Glutamatergic neuron (in vitro differentiated cells): ENCODE results near the gene DNAL1. TPM values are rescaled to one million over a fixed set of nuclear protein-coding genes. Genes with fewer than 3 reads are reported as not detected.

ENCODE experiments used
- DNase-seq: peaks from one replicate; pipeline ENCODE4 v3.0.0; 2022
- H3K27ac Mint-ChIP-seq: one replicate; pipeline ENCODE4 v1.8.0; 2020; ENCODE audit warnings: mild to moderate bottlenecking, mixed read lengths, inconsistent platforms; ENCODE audit not compliant: unreplicated experiment
- H3K27me3 Mint-ChIP-seq: one replicate; pipeline ENCODE4 v1.8.0; 2020; ENCODE audit warnings: mild to moderate bottlenecking, moderate library complexity, mixed read lengths, inconsistent platforms; ENCODE audit not compliant: unreplicated experiment
- H3K36me3 Mint-ChIP-seq: one replicate; pipeline ENCODE4 v1.8.0; 2020; ENCODE audit warnings: mild to moderate bottlenecking, mixed read lengths, inconsistent platforms; ENCODE audit not compliant: unreplicated experiment
- H3K4me1 Mint-ChIP-seq: one replicate; pipeline ENCODE4 v1.8.0; 2020; ENCODE audit warnings: mild to moderate bottlenecking, low read depth, mixed read lengths, inconsistent platforms; ENCODE audit not compliant: unreplicated experiment
- H3K4me3 Mint-ChIP-seq: one replicate; pipeline ENCODE4 v1.8.0; 2020; ENCODE audit warnings: mild to moderate bottlenecking, mixed read lengths, inconsistent platforms; ENCODE audit not compliant: unreplicated experiment
- H3K9me3 Mint-ChIP-seq: one replicate; pipeline ENCODE4 v1.8.0; 2020; ENCODE audit warnings: mild to moderate bottlenecking, moderate library complexity, mixed read lengths, inconsistent platforms; ENCODE audit not compliant: unreplicated experiment
- total RNA-seq: library from RNA; stranded (reverse); fragmentation: NEBNext Ultra II Directional; extraction: Animal tissue kit (Norgen Biotek cat#: 25700); gene quantifications from one replicate; pipeline ENCODE4 v1.2.1, GENCODE V29; 2021; ENCODE audit not compliant: unreplicated experiment
- TF ChIP-seq, protein P1 (sequence below): fragments of 200-600 bp; sonication (generic); IDR thresholded peaks from one replicate; pipeline ENCODE4 v1.5.0; 2021; ENCODE audit not compliant: partially characterized antibody, unreplicated experiment

The DNAL1 gene
- total RNA-seq, 1 donor from 2014 or later: 18.5 TPM

DNA sequence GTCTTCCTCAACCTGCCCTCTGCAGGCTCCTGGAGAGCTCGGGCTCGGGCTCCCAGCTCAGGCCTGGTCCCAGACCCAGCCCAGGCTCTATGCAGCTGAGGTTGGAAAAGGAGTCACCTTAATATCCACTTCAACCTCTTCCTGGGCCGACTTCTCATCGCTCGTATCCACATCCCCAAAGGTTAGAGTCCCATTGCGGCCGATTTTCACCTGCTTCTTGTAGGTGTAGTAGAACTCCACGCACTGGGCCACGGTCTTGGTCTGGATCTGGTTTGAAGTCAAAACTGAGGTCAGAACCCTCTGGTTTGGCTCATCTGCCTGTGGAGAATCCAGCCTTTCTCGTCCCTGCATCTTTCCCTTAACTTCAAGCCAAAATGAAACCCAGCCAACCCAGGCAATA lies 77.8 kb downstream of the DNAL1 start:
- no peak for DNase-seq
- Mint-ChIP-seq H3K27me3 (peaks cover 3% of the 10 kb centered on the region), H3K4me3 (no peak overlapping the region), H3K4me1 (peaks cover 24% of the 10 kb centered on the region), H3K27ac (no peak overlapping the region), H3K36me3 (no peaks in the 10 kb centered on the region), H3K9me3 (peaks cover 2% of the 10 kb centered on the region)
- TF ChIP-seq, protein P1, sequence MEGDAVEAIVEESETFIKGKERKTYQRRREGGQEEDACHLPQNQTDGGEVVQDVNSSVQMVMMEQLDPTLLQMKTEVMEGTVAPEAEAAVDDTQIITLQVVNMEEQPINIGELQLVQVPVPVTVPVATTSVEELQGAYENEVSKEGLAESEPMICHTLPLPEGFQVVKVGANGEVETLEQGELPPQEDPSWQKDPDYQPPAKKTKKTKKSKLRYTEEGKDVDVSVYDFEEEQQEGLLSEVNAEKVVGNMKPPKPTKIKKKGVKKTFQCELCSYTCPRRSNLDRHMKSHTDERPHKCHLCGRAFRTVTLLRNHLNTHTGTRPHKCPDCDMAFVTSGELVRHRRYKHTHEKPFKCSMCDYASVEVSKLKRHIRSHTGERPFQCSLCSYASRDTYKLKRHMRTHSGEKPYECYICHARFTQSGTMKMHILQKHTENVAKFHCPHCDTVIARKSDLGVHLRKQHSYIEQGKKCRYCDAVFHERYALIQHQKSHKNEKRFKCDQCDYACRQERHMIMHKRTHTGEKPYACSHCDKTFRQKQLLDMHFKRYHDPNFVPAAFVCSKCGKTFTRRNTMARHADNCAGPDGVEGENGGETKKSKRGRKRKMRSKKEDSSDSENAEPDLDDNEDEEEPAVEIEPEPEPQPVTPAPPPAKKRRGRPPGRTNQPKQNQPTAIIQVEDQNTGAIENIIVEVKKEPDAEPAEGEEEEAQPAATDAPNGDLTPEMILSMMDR: no peak

DNA sequence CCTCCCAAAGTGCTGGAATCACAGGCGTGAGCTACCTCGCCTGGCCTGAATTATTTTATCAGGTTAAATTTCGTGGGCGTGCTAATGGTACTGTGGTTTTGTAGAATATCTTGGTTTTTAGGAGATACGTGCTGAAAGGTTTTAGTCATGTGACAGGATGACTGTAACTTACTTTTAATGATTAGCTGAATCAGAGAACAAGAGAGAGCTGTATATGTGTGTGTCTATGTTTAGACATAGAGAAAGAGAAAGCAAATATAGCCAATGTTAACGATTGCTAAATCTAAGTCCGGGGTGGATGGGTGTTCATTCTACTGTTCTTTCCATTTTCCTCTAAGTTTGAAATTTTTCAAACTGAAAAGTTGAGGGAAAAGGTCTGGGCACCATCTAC lies 78.6 kb downstream of the DNAL1 start:
- TF ChIP-seq, protein P1: no peak
- Mint-ChIP-seq H3K4me1 (peaks cover 26% of the 10 kb centered on the region), H3K4me3 (peak overlapping the region; percentile 13), H3K27ac (peak overlapping the region; percentile 9), H3K27me3 (peaks cover 3% of the 10 kb centered on the region), H3K36me3 (no peaks in the 10 kb centered on the region), H3K9me3 (no peaks in the 10 kb centered on the region)
- no peak for DNase-seq

DNA sequence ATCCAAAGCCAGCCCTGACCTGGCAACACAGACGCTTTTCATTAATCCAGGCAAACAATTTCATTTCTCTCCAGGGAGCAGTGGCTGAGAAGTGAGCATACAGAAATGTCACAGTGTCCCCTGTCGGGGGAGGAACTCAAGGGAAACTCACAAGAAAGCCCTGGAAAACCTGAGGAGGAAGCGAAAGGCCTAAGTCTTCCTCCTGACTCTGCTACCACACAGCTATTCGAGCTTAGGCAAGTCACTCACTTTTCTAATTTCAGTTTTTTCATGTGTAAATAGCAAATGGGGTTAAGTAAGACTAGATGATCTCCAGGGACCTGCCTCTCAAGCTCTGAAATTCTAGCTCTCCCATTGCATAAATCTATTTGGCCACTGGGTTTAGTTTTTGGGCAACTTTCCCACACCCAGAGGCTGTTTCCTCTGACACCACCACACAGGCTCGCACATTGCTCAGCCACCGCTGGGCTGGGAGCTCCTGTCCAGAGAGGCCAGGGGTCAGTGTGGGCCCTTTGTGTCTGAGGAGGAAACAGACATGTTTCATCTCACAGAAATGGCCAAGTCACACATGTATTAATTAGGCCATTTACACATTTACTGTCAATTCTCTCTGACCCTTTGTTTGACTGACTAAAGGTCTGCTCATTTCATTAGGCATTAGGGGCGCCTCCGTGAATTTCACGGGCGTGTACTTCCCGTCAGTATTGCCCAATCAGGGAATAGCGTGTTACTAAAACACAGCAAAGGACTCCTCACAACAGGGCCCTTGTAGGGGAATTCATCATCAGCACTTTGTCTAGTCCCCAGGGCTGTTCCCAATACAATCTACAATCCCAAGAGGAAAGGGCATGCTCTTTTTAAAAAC lies 79.2 kb downstream of the DNAL1 start:
- Mint-ChIP-seq H3K9me3 (no peaks in the 10 kb centered on the region), H3K27ac (no peak overlapping the region), H3K27me3 (peaks cover 3% of the 10 kb centered on the region), H3K4me3 (peak overlapping the region; percentile 52), H3K4me1 (peaks cover 26% of the 10 kb centered on the region), H3K36me3 (no peaks in the 10 kb centered on the region)
- no peak for DNase-seq
- TF ChIP-seq, protein P1: peak; percentile 12

DNA sequence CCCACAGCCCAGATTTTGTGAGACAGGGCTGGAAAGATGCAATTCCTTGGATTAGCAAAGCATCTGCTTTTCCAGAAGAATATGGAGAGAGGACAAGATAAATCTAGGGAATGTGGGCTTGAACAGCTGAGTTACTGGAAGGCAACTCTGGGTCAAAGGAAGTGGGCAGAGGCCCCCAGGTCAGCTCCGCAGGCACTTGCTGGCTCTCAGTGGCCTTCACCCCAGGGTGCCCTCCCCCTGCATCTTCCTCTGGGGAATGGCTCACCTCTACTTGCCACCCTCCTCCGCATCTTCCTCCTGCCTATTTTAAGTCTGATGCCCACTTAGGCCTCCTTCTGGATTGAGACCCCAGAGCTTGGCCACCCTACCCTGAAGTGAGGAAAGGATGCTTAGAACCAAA lies 79.9 kb downstream of the DNAL1 start:
- H3K9me3 Mint-ChIP-seq: no peaks in the 10 kb centered on the region
- peaks cover 2% of the 10 kb centered on the region for H3K27me3 Mint-ChIP-seq
- DNase-seq: no peak
- H3K4me3 Mint-ChIP-seq: peak overlapping the region; percentile 23
- TF ChIP-seq, protein P1: no peak
- H3K27ac Mint-ChIP-seq: no peak overlapping the region
- H3K36me3 Mint-ChIP-seq: no peaks in the 10 kb centered on the region
- peaks cover 26% of the 10 kb centered on the region for H3K4me1 Mint-ChIP-seq
